ENCODE results near the gene ELK3. TPM values are rescaled to one million over a fixed set of nuclear protein-coding genes. Genes with fewer than 3 reads are reported as not detected.

Gene ELK3
- total RNA-seq = 45.7 and 46.3 TPM in 2 replicates

GRCh38 chr12:96193725-96194575 is at the start of gene ELK3:
Gene ELK3, plus strand, starts transcription at chr12:96194375.
- H3K4me3 ChIP-seq (ENCODE audit: low read depth, low read length) = peak within 1 kb of the TSS; percentile 83
- no peak for DNase-seq (ENCODE audit: low read depth)
- TF ChIP-seq CTCF (conservative IDR thresholded peaks at IDR 0.05; ENCODE audit: low read depth, low read length) = no peak

- no peak for TF ChIP-seq CTCF (conservative IDR thresholded peaks at IDR 0.05; ENCODE audit: low read depth, low read length)
- no peak for DNase-seq (ENCODE audit: low read depth)
- H3K4me3 ChIP-seq (ENCODE audit: low read depth, low read length) = no peak overlapping the region
Observed at GRCh38 chr12:96146747-96147146, 47.4 kb upstream of the ELK3 start.

GRCh38 chr12:96150442-96150841 is 43.7 kb upstream of the ELK3 start:
- TF ChIP-seq CTCF (conservative IDR thresholded peaks at IDR 0.05; ENCODE audit: low read depth, low read length) = no peak
- DNase-seq (ENCODE audit: low read depth) = no peak
- no peak overlapping the region for H3K4me3 ChIP-seq (ENCODE audit: low read depth, low read length)

GRCh38 chr12:96152164-96152563 is 42.0 kb upstream of the ELK3 start:
- no peak for DNase-seq (ENCODE audit: low read depth)
- no peak overlapping the region for H3K4me3 ChIP-seq (ENCODE audit: low read depth, low read length)
- no peak for TF ChIP-seq CTCF (conservative IDR thresholded peaks at IDR 0.05; ENCODE audit: low read depth, low read length)

- no peak overlapping the region for H3K4me3 ChIP-seq (ENCODE audit: low read depth, low read length)
- DNase-seq (ENCODE audit: low read depth) = no peak
- no peak for TF ChIP-seq CTCF (conservative IDR thresholded peaks at IDR 0.05; ENCODE audit: low read depth, low read length)
Observed at GRCh38 chr12:96153131-96153725, 40.9 kb upstream of the ELK3 start.

- no peak for DNase-seq (ENCODE audit: low read depth)
- no peak for TF ChIP-seq CTCF (conservative IDR thresholded peaks at IDR 0.05; ENCODE audit: low read depth, low read length)
- no peak overlapping the region for H3K4me3 ChIP-seq (ENCODE audit: low read depth, low read length)
Observed at GRCh38 chr12:96155181-96155580, 39.0 kb upstream of the ELK3 start.

Measured in epithelial cell of proximal tubule (primary cell).